PFSK-1 (cell line): ENCODE measurements around the gene SNX32.

ENCODE experiments used
- FOXP2 ChIP-seq: optimal IDR thresholded peaks from 2 replicates; pipeline ENCODE3; 2011; ENCODE audit warnings: borderline replicate concordance, control low read depth, inconsistent platforms; ENCODE audit not compliant: insufficient read depth; ENCODE audit errors: extremely low read length, extremely low read depth
- POLR2AphosphoS5 ChIP-seq: IDR thresholded peaks from 2 replicates; pipeline ENCODE4 v1.6.1; 2012; ENCODE audit warnings: low read depth, mild to moderate bottlenecking, control low read depth, low read length, moderate library complexity
- TF ChIP-seq, protein P1 (sequence below), 2 experiments: IDR thresholded peaks; 2 replicates each; pipeline versions ENCODE4 v1.6.1 to v1.8.0; 2011 to 2012; ENCODE audit warnings: low read depth in 2 of 2, low read length in 2 of 2, control low read depth in 1 of 2, inconsistent platforms in 1 of 2, mild to moderate bottlenecking in 1 of 2, moderate library complexity in 1 of 2; ENCODE audit not compliant: insufficient read depth in 1 of 2

DNA sequence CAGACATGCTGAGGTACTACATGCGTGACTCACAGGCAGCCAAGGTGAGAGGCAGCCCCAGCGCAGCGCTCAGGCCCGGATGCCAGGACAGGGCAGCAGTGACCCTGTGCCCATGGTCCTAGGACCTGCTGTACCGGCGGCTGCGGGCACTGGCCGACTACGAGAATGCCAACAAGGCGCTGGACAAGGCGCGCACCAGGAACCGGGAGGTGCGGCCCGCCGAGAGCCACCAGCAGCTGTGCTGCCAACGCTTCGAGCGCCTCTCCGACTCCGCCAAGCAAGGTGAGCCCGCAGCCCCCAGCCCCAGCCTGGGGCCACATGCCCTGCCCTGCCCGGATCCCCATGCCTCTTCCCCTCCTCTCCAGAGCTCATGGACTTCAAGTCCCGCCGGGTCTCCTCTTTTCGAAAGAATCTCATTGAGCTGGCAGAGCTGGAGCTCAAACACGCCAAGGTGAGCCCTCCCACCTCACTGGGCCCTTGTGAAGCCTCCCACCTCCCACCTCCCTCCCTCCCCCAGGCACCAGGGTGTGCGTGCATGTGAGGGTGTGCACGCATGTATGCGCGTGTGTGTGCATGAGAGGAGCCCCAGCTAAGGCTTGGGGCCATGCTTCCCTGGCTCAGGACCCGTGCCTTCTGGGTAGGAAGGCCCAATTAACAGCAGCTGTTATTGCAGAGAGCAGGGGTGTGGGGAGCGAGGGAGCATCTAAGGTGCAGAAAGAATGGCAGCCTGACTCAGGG, 18.9 kb downstream of the SNX32 start:
- TF ChIP-seq FOXP2 = no peak
- peak; percentile 45 for TF ChIP-seq POLR2AphosphoS5
- TF ChIP-seq, protein P1, sequence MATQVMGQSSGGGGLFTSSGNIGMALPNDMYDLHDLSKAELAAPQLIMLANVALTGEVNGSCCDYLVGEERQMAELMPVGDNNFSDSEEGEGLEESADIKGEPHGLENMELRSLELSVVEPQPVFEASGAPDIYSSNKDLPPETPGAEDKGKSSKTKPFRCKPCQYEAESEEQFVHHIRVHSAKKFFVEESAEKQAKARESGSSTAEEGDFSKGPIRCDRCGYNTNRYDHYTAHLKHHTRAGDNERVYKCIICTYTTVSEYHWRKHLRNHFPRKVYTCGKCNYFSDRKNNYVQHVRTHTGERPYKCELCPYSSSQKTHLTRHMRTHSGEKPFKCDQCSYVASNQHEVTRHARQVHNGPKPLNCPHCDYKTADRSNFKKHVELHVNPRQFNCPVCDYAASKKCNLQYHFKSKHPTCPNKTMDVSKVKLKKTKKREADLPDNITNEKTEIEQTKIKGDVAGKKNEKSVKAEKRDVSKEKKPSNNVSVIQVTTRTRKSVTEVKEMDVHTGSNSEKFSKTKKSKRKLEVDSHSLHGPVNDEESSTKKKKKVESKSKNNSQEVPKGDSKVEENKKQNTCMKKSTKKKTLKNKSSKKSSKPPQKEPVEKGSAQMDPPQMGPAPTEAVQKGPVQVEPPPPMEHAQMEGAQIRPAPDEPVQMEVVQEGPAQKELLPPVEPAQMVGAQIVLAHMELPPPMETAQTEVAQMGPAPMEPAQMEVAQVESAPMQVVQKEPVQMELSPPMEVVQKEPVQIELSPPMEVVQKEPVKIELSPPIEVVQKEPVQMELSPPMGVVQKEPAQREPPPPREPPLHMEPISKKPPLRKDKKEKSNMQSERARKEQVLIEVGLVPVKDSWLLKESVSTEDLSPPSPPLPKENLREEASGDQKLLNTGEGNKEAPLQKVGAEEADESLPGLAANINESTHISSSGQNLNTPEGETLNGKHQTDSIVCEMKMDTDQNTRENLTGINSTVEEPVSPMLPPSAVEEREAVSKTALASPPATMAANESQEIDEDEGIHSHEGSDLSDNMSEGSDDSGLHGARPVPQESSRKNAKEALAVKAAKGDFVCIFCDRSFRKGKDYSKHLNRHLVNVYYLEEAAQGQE (IDR thresholded peaks at IDR 0.05; ENCODE audit: insufficient read depth in 1 of 2, low read depth in 2 of 2, low read length in 2 of 2) = no peak
